ENCODE data around the gene IRF8.
"Not testable (repeated sequence)": the region's sequence is repeated elsewhere in the genome, so short reads cannot be mapped to it uniquely, and the experiment has no call there.

The IRF8 gene

GRCh38 chr16:85869206-85869605 is 29.8 kb upstream of the IRF8 start:
- no peak for DNase-seq

DNA sequence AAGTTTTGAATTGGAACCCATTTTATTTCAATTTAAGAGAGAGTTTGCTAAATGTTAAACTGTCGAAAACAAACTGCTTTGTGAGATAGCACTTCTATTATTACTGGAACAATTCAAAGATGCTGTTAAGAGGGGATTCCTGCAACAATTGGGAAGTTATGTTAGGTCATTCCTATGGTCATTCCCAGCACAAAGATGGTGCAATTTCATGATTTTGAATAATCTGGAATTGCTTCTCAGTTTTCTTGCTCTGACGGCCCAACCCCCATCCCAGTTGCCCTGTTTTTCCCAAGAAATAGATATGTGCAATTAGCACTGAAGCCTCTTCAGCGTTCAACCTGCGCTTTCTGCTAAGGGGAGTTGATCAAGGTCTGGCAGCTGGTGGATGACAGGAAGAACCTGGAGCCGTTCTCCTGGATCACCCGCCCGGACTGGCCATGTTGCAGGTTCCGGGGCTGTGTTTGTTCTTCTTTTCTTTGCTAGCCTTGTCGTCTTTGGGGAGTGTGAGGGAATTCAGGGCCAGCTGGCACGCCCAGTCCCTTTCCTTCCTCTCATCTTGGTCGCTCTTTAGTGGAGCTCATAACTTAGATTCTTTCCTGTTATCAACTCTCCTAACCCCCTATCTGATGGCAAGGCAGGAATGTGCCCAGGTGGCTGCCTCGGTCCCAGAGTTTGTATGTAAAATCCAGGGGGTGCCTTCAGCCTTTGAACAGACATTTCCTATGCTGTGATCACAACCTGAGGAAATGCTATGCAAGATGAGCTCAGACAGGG is 29.0 kb upstream of the IRF8 start:
- no peak for DNase-seq

DNA sequence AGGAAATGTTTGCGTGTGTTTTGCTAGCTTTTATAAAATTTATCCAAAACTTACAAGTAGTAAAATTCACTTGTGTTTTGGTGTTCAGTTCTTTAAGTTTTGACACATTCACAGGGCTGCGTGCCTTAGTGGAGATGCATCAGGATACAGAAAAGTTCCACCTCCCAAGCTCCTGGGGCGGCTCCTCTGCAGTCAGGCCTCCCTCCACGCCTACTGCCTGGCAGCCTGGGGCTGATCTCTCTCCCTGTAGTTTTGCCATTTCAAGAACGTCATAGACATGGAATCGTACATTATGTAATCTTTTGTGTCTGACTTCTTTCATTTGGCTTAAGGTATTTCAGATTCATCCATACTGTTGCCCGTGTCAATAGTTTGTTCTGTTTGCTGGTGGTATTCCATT is 27.2 kb upstream of the IRF8 start:
- no peak for DNase-seq

- no peak for DNase-seq
Observed at GRCh38 chr16:85872734-85873133, 26.2 kb upstream of the IRF8 start.

DNA sequence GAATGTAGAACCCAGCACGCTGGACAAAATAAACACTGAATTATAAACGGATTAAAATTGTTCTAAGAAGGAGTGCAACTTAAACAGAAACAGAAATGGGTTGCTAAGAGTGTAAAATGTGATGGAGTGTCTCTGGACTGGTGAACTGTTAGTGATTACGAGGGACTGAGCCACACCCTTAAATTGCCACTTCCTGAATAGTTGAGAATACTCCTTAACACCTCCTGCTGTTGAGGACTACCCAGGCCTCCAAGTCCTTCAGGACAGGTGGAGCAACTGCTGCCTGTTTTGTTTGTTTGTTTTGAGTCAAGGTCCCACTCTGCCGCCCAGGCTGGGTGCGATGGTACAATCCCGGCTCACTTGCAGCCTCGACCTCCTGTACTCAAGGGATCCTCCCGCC is 25.8 kb upstream of the IRF8 start:
- DNase-seq, result no peak

DNA sequence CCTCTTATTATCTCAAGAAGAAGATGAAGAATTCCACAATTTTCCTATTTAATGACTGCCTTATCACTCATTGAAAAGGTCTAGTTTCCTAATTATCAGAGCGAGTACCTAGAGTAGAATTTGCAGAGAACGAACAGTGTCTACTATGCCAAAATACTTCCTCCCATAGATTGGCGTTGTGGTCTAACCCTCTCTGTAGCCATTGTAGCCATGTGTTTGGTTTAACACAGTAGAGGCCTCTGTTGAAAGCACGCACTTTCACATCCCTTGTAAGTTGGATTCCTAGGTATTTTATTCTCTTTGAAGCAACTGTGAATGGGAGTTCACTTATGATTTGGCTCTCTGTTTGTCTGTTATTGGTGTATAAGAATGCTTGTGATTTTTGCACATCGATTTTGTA is 24.9 kb upstream of the IRF8 start:
- DNase-seq, result not testable (repeated sequence)

DNA sequence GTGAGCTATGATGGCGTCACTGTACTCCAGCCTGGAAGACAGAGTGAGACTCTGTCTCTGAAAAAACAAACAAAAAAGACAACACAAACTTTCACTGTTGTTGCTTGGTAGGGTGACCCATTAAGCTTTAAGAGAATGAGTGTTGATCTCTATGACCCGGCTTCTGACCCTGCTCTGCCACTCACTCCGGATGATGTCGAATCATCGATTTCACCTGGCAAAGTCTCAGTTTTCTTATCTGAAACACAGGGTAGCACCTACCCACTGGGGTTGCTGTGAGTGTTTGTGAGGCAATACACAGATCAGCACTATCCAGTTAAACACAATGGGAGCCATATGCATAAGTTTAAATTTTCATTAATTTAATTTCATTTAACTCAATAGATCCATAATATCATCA is 20.6 kb upstream of the IRF8 start:
- no peak for DNase-seq

GRCh38 chr16:85878875-85879274 is 20.1 kb upstream of the IRF8 start:
- DNase-seq, result no peak

DNA sequence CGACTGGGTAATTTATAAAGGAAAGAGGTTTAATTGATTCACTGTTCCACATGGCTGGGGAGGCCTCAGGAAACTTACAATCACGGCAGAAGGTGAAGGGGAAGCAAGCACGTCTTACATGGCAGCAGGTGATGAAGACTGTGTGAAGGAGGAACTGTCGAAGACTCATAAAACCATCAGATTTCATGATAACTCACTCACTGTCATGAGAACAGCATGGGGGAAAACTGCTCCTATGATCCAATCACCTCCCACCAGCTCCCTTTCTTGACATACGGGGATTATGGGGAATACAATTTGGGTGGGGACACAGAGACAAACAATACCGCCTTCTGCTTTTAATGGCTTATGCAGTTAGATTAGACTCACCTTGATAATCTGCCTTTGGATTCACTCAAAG is 19.4 kb upstream of the IRF8 start:
- no peak for DNase-seq

GRCh38 chr16:85879975-85880831 is 18.8 kb upstream of the IRF8 start:
- DNase-seq, result no peak

DNA sequence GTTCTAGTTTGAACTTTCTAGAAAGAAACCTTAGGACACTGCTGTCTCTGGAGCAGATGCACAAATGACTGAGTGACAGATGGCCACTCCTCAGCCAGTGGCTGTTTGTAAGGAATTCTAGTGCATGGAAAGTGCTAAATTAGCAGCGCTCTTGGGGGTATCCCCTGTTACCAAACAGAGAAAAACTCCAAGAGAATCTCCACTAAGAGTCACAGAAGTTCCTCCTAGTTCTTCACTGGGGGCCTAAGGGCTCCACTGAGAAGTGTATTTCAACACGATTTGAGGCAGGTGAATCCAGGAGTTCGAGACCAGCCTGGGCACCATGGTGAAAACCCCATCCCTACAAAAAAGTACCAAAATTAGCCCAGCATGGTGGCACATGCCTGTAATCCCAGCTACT is 18.1 kb upstream of the IRF8 start:
- DNase-seq, result no peak

- DNase-seq, result no peak
Observed at GRCh38 chr16:85881436-85881835, 17.5 kb upstream of the IRF8 start.

GRCh38 chr16:85882181-85882810 is 16.7 kb upstream of the IRF8 start:
- DNase-seq, result no peak

- DNase-seq, result no peak
Observed at GRCh38 chr16:85883813-85884212, 15.1 kb upstream of the IRF8 start.

GRCh38 chr16:85884808-85885463 is 14.0 kb upstream of the IRF8 start:
- DNase-seq, result no peak

- no peak for DNase-seq
Observed at GRCh38 chr16:85885537-85885936, 13.4 kb upstream of the IRF8 start.

GRCh38 chr16:85888405-85889331 is 10.3 kb upstream of the IRF8 start:
- no peak for DNase-seq

DNA sequence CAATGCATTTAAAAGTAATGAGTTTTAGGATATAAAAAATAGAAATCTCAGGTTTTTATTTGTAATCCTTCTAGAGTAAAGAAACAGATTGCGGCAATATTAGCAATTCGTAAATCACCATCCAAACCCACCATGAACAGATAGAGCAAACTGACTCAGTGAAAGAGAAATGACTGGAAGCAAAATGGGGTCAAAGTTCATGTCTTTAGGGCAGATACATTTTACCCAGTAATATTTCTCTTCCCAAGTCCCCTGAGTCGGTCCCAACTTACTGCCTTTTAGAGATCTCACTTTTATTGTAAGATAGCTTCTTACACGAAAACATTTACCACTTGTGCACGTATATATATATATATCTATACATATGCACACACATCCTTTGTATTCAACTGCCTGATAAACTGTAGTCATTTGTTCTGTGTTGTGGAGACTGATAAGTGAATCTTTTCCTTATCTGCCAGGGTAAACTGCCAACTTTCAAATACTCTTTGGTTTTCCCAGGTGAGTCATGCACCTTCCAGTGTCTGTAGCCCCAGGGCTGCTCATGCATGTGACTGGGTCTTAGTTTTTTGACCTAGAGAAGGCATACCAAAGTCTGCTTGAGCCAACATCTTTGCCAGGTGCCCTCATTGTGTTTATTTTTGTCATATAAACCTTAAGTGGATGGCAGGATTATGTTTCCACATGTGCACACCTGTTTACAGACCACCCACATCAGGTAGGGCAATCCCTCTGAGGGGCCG is 7.8 kb upstream of the IRF8 start:
- no peak for DNase-seq

- DNase-seq, result no peak
Observed at GRCh38 chr16:85891776-85892166, 7.2 kb upstream of the IRF8 start.

DNA sequence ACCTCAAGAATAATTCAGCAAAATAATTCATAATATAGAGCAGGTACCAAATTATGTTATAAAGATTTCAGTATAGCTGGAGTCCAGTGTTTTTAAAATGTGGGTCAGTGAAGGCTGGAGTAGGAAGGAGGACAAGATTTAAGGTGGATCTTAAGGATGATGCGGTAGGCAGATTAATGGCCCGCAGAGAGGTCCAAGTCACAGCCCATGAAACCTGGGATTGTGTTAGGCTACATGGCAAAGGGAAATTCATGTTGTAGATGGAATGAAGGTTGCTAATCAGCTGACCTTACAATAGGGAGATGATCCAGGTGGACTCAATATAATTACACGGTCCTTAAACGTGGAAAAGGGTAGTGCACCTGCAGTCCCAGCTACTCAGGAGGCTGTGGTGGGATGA is 6.2 kb upstream of the IRF8 start:
- no peak for DNase-seq

DNA sequence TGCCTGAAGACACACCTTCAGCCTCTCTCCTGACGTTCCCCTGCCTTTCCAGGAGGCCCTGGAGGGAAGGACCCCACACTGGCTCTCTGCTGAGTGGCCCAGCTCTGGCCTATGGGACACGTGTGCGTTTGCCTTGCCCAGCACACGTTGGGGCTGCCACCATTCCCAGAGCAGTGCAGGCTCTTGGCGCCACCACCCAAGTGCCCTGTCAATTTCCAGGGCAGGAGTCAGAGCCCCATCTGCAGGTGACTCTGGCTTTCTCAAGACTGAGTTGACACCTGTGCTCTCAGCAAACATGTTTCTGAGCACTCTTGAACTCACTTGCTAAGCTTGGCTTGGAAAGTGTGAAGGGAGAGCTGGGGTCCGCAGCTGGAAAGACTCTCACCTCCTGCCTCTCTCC is 4.7 kb upstream of the IRF8 start:
- no peak for DNase-seq

- DNase-seq, result no peak
Observed at GRCh38 chr16:85897382-85897781, 1.6 kb upstream of the IRF8 start.

Data from NCI-H1436 (cell line).